Cardiac fibroblast (primary cell): ENCODE results near the gene SLCO2A1.
"Not testable (repeated sequence)": the region's sequence is repeated elsewhere in the genome, so short reads cannot be mapped to it uniquely, and the experiment has no call there.

Experiments
- DNase-seq, 2 donors: peaks; one replicate each; pipeline versions ENCODE4 v3.0.0 to v3.0.0-alpha.2; 2010; ENCODE audit warnings: low read depth in 2 of 2
- H3K4me3 ChIP-seq, 2 donors: replicated peaks in 1 of 2; 1 replicate in 1 of 2; 2 replicates in 1 of 2; pipeline ENCODE4 v1.5.1; 2011; ENCODE audit warnings: low read depth in 2 of 2, low read length in 2 of 2, mild to moderate bottlenecking in 2 of 2, moderate library complexity in 1 of 2
- TF ChIP-seq, protein P1 (sequence below): IDR thresholded peaks from one replicate; pipeline ENCODE4 v1.5.1; 2011; ENCODE audit warnings: low read depth, mild to moderate bottlenecking, low read length, inconsistent platforms

SLCO2A1 gene

DNA sequence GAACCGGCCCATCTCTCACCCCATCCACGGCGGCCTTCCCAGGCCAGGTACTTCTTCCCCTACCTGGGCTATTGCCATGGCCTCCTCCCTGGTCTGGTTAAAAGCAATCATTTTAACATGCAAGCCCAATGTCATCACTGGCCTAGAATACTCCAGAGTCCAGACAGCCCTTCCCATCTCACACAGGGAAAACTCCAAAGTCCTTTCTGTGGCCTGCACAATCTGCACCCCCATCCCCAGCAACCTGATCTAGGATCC, 45.8 kb upstream of the SLCO2A1 start:
- H3K4me3 ChIP-seq, result no peak overlapping the region
- TF ChIP-seq, protein P1, sequence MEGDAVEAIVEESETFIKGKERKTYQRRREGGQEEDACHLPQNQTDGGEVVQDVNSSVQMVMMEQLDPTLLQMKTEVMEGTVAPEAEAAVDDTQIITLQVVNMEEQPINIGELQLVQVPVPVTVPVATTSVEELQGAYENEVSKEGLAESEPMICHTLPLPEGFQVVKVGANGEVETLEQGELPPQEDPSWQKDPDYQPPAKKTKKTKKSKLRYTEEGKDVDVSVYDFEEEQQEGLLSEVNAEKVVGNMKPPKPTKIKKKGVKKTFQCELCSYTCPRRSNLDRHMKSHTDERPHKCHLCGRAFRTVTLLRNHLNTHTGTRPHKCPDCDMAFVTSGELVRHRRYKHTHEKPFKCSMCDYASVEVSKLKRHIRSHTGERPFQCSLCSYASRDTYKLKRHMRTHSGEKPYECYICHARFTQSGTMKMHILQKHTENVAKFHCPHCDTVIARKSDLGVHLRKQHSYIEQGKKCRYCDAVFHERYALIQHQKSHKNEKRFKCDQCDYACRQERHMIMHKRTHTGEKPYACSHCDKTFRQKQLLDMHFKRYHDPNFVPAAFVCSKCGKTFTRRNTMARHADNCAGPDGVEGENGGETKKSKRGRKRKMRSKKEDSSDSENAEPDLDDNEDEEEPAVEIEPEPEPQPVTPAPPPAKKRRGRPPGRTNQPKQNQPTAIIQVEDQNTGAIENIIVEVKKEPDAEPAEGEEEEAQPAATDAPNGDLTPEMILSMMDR, result no peak
- DNase-seq, result no peak

DNA sequence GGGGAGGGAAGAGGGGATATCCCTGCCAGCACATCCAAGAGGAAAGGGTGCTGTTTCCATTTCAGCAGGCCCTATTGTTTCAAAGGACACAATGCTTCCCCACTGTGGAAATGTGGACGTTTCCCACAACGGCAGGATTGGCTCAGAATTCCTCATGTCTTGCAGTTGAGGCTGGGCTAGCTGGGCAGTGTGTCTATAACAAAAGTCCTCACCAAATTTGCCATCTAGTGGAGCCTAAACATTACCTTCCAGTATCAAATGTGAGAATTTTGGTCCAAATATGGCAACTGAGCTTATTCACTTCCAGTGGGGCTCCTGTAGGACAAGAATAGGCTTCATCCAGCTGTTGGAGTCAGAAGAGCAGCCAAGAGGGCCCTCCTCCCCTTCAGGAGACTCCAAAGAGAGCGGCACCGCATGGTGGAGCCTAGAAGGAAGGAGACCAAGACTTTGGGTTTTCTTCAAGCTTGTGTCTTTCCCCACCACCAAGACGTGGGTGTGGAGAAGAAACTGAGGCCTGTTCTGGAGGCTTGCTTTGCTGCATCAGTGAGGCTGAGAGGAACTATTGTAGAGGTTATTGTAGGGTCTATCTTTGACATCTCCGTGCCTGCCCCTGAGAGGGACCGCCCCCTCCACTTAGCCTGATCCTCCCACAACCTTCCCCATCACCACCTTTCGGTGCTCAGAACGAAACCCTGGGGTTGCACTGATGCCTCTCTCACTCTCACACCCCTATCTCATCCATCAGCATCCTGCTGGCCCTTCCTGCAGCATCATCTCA, 45.3 kb upstream of the SLCO2A1 start:
- DNase-seq, result no peak
- no peak overlapping the region for H3K4me3 ChIP-seq
- TF ChIP-seq, protein P1, result no peak

DNA sequence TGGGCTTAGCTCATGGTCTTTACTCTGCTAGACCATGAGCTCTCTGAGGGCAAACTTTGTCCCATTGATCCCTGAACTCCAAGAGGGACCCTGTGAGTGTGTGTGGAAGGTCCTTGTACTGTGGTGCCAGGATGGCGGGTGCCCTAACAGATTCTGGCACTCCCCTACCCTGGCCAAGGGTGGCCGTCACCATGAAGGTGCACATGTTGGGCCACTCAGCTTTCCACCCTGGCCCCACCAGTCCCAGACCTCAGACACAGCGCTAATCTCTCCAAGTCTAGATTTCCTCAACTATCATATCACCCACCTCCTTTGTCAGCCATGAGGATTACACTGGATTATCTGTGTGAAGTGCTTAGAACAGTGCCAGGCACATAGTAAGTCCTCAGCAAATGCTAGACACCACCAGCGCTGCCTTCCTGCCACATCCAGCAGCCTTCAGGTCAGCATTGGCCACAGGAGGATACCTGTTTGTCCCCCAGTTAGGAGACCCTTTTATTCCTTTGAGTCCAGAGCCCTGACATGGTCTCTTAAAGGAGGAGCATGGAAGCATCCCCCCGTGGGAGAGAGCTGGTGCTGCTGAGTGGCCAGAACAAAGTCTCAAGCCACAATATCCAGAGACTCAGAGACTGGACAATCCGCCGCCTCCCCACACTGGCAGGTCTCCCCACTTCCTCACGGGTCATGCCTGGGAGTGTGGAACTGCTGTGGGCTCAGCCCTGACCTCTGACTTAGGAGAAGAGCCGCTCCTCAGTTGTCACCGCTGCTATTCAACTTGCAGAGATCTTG, 44.5 kb upstream of the SLCO2A1 start:
- DNase-seq, result no peak
- TF ChIP-seq, protein P1, result no peak
- no peak overlapping the region for H3K4me3 ChIP-seq

DNA sequence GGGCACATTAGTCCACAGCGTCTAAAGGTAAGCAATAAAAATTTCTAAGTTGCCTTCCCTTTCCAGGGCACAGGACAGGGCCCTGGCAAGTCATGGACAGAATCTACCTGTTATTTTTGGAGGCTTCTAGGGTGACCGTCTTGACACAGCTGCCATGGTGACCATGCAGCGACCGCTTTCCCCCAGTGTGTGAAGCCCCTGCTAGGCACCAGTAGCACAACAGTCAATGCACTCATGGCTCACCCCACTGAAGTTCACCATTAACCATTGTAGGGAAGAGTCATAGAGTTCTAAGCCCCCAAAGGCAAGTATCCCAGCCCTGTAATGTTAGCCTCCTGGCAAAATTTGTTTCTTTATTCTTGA, 43.8 kb upstream of the SLCO2A1 start:
- DNase-seq, result no peak
- TF ChIP-seq, protein P1, result no peak
- no peak overlapping the region for H3K4me3 ChIP-seq

DNA sequence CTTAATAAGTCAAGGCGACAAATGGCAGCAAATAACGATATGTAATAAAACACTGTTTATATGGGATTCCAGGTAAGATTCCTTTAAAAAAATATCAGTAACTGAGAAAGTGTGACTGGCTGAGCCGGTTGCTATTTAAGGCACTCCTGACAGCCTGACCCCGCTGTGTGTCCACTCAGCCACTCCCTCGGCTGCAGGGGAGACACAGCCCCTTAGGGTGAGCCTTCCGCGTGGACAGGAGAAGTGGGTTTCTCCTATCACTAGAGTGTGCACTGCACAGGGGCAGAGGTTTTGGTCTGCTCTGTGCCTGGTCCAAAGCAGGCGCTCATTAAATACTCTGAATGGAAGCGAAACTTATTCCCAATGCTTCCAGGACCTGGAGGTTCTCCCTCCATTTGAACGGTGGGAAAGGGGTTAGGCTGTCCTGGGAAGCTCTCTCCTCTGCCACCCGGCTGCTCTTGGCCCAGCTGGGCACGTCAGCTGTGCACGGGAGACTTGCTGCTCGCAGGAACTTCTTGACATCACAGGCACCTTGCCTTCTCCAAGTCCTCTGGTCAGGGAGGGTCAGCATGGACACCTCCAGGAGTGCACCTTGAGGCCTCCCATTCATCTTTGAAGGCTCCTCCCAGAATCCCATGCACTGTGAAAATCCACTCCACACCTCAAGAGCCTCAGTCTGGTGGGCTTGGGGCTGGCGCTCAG, 43.3 kb upstream of the SLCO2A1 start:
- H3K4me3 ChIP-seq, result no peak overlapping the region
- TF ChIP-seq, protein P1, result no peak
- no peak for DNase-seq

DNA sequence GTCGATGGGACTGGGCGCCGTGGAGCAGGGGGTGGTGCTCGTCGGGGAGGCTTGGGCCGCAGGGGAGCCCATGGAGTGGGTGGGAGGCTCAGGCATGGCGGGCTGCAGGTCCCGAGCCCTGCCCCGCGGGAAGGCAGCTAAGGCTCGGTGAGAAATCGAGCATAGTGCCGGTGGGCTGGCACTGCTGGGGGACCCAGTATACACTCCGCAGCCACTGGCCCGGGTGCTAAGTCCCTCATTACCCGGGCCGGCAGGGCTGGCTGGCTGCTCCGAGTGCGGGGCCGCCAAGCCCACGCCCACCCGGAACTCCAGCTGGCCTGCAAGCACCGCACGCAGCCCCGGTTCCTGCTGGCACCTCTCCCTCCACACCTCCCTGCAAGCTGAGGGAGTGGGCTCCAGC, 40.6 kb upstream of the SLCO2A1 start:
- H3K4me3 ChIP-seq, DNase-seq: not testable (repeated sequence)

DNA sequence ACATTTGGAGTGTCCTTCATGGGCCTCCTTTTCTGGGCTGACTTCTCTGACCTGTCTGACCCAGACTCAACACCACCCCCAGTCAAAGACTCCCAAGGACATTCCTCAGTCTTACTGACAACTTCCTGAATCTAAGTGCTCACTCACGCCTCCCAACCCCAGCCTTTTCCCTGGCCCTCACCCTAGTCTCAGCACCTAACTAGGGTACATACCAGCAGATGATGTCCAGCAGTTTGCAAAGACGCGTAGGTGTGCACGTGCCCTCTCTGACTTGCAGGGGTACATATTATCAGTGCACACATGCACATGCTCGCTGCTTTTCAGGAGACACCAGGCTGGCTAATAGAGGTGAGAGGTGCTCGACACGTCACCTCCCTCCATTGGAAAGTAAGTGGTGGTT, 38.7 kb upstream of the SLCO2A1 start:
- TF ChIP-seq, protein P1, result no peak
- DNase-seq, result no peak
- no peak overlapping the region for H3K4me3 ChIP-seq
